GM13977 (cell line): ENCODE results near the gene BUD23.

ENCODE experiments used
- DNase-seq: peaks from one replicate; pipeline ENCODE4 v3.0.0; 2012; ENCODE audit warnings: low spot score
- CTCF ChIP-seq: IDR thresholded peaks from 2 replicates; pipeline ENCODE4 v1.5.1; 2012; ENCODE audit warnings: mild to moderate bottlenecking, control low read depth; ENCODE audit not compliant: insufficient read depth; ENCODE audit errors: extremely low read depth, missing control alignments
- in situ Hi-C: fragments of 300-500 bp; cut with MboI; formaldehyde crosslinking; loops from one replicate; pipeline ENCODE4 v1.12.0; 2022; ENCODE audit warnings: low sequenced_read_pairs, low pct_unique_long_range_greater_than_20kb, mixed read lengths, inconsistent platforms; ENCODE audit not compliant: unreplicated experiment

BUD23 gene

GRCh38 chr7:73734619-73735527 lies 51.5 kb downstream of the BUD23 start:
- TF ChIP-seq CTCF = peak; percentile 87
- in situ Hi-C loops = loop anchor here (10.0 kb wide), 1 partner anchor 120 kb away; no protein-coding TSS in a partner anchor

GRCh38 chr7:73735528-73735905 lies 52.1 kb downstream of the BUD23 start:
- TF ChIP-seq CTCF = no peak
- in situ Hi-C loops = loop anchor here (10.0 kb wide), 1 partner anchor 121 kb away; no protein-coding TSS in a partner anchor
- no peak for DNase-seq

More at GRCh38 chr7:73734619-73735527, 51.5 kb downstream of the BUD23 start:
- DNase-seq = peak; percentile 70

GRCh38 chr7:73736885-73737284 lies 53.5 kb downstream of the BUD23 start:
- in situ Hi-C loops = loop anchor here (10.0 kb wide), 1 partner anchor 122 kb away; no protein-coding TSS in a partner anchor
- TF ChIP-seq CTCF = no peak
- no peak for DNase-seq

- in situ Hi-C loops = loop anchor here (10.0 kb wide), 1 partner anchor 123 kb away; no protein-coding TSS in a partner anchor
- peak; percentile 24 for DNase-seq
- TF ChIP-seq CTCF = no peak
These were observed 54.3 kb downstream of the BUD23 start for GRCh38 chr7:73737491-73738219.

GRCh38 chr7:73738220-73738611 lies 54.8 kb downstream of the BUD23 start:
- TF ChIP-seq CTCF = no peak
- in situ Hi-C loops = loop anchor here (10.0 kb wide), 1 partner anchor 123 kb away; no protein-coding TSS in a partner anchor
- peak; percentile 86 for DNase-seq

GRCh38 chr7:73738612-73739386 lies 55.4 kb downstream of the BUD23 start, which contains the start of gene ABHD11:
Gene ABHD11, minus strand, starts transcription at chr7:73738802. Its CDS starts 32 bp downstream, at chr7:73738770.
- TF ChIP-seq CTCF = no peak
- in situ Hi-C loops = loop anchor here (10.0 kb wide), 1 partner anchor 124 kb away; no protein-coding TSS in a partner anchor

More at GRCh38 chr7:73738612-73739386, 55.4 kb downstream of the BUD23 start, which contains the start of gene ABHD11:
- peak; percentile 100 for DNase-seq
